Effector memory CD8-positive, alpha-beta T cell (primary cell): ENCODE measurements around the gene FAM151A.

Experiments
- ATAC-seq: fragments of 150-1000 bp; cut with Tn5 transposase; replicated peaks from 2 replicates; pipeline ENCODE4 v1.10.0; 2021; ENCODE audit warnings: mild to moderate bottlenecking, moderate library complexity
- DNase-seq, 3 experiments: peaks; one replicate each; pipeline ENCODE4 v3.0.0; 2021
- H3K27ac Mint-ChIP-seq, 2 donors: one replicate each; pipeline ENCODE4 v1.8.0; 2022; ENCODE audit warnings: mild to moderate bottlenecking in 2 of 2, mixed read lengths in 2 of 2, moderate library complexity in 2 of 2
- H3K27me3 Mint-ChIP-seq, 2 donors: one replicate each; pipeline ENCODE4 v1.8.0; 2022; ENCODE audit warnings: mixed read lengths in 2 of 2
- H3K36me3 Mint-ChIP-seq: one replicate; pipeline ENCODE4 v1.8.0; 2022; ENCODE audit warnings: mild to moderate bottlenecking, moderate library complexity, mixed read lengths; ENCODE audit not compliant: insufficient read depth
- H3K4me1 Mint-ChIP-seq, 2 donors: one replicate each; pipeline ENCODE4 v1.8.0; 2022; ENCODE audit warnings: low read depth in 2 of 2, mixed read lengths in 2 of 2
- H3K4me3 Mint-ChIP-seq, 2 donors: one replicate each; pipeline ENCODE4 v1.8.0; 2022; ENCODE audit warnings: mild to moderate bottlenecking in 2 of 2, mixed read lengths in 2 of 2, moderate library complexity in 2 of 2
- H3K9me3 Mint-ChIP-seq, 2 donors: one replicate each; pipeline ENCODE4 v1.8.0; 2022; ENCODE audit warnings: mixed read lengths in 2 of 2

The FAM151A gene

GRCh38 chr1:54572542-54572850 lies 50.8 kb downstream of the FAM151A start:
- Mint-ChIP-seq H3K36me3 (no peaks in the 10 kb centered on the region), H3K27ac (no peak overlapping the region), H3K9me3 (no peaks in the 10 kb centered on the region), H3K4me3 (no peak overlapping the region), H3K27me3 (peaks cover 6 to 21% of the 10 kb centered on the region in 2 donors), H3K4me1 (peaks cover 2 to 3% of the 10 kb centered on the region in 2 donors)
- ATAC-seq (no peak), DNase-seq (no peak)

GRCh38 chr1:54571803-54572541 lies 51.4 kb downstream of the FAM151A start:
- ATAC-seq: no peak
- H3K27ac Mint-ChIP-seq: no peak overlapping the region
- H3K36me3 Mint-ChIP-seq: no peaks in the 10 kb centered on the region
- peaks cover 2 to 3% of the 10 kb centered on the region in 2 donors for H3K4me1 Mint-ChIP-seq
- H3K27me3 Mint-ChIP-seq: peaks cover 6 to 21% of the 10 kb centered on the region in 2 donors
- no peaks in the 10 kb centered on the region for H3K9me3 Mint-ChIP-seq
- DNase-seq: no peak
- no peak overlapping the region for H3K4me3 Mint-ChIP-seq

DNA sequence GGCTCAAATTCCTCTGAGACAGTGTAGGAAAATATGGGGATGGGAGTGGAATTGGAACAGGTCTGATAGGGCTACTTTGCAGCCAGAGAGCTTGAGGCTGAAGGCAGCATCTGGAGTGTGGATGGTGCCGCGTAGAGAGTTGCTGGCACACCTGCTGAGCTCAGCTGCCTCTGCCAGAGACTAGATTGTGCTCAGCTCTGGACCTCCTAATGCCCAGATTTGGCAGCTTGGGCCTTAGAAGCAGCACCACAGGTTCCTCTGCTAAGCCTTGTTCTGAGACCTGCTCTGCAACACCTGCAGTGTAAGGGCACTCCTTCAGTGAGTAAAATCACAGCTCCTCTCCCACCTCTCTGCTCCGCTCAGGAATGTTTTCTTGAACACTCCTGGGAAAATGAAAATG lies 52.0 kb downstream of the FAM151A start:
- no peaks in the 10 kb centered on the region for H3K36me3 Mint-ChIP-seq
- H3K4me1 Mint-ChIP-seq: peaks cover 2 to 3% of the 10 kb centered on the region in 2 donors
- no peaks in the 10 kb centered on the region for H3K9me3 Mint-ChIP-seq
- H3K27ac Mint-ChIP-seq: no peak overlapping the region
- peaks cover 6 to 21% of the 10 kb centered on the region in 2 donors for H3K27me3 Mint-ChIP-seq
- ATAC-seq (no peak), DNase-seq (no peak)
- H3K4me3 Mint-ChIP-seq: no peak overlapping the region

GRCh38 chr1:54570161-54570560 lies 53.2 kb downstream of the FAM151A start:
- Mint-ChIP-seq H3K27ac (no peak overlapping the region), H3K4me3 (no peak overlapping the region), H3K4me1 (peaks cover 2 to 3% of the 10 kb centered on the region in 2 donors), H3K36me3 (no peaks in the 10 kb centered on the region), H3K9me3 (no peaks in the 10 kb centered on the region), H3K27me3 (peaks cover 6 to 20% of the 10 kb centered on the region in 2 donors)
- ATAC-seq (no peak), DNase-seq (no peak)

GRCh38 chr1:54569339-54569738 lies 54.0 kb downstream of the FAM151A start:
- no peak for ATAC-seq
- Mint-ChIP-seq H3K27ac (no peak overlapping the region), H3K4me3 (no peak overlapping the region)

GRCh38 chr1:54567961-54568360 lies 55.4 kb downstream of the FAM151A start:
- no peaks in the 10 kb centered on the region for H3K36me3 Mint-ChIP-seq
- H3K4me1 Mint-ChIP-seq: peaks cover 2 to 3% of the 10 kb centered on the region in 2 donors
- ATAC-seq (no peak), DNase-seq (no peak)
- H3K27me3 Mint-ChIP-seq: peaks cover 0 to 7% of the 10 kb centered on the region in 2 donors
- no peak overlapping the region for H3K4me3 Mint-ChIP-seq
- no peaks in the 10 kb centered on the region for H3K9me3 Mint-ChIP-seq
- no peak overlapping the region for H3K27ac Mint-ChIP-seq

More at GRCh38 chr1:54569339-54569738, 54.0 kb downstream of the FAM151A start:
- Mint-ChIP-seq H3K9me3 (no peaks in the 10 kb centered on the region), H3K36me3 (no peaks in the 10 kb centered on the region), H3K27me3 (peaks cover 0 to 11% of the 10 kb centered on the region in 2 donors), H3K4me1 (peaks cover 2 to 3% of the 10 kb centered on the region in 2 donors)
- DNase-seq: no peak

DNA sequence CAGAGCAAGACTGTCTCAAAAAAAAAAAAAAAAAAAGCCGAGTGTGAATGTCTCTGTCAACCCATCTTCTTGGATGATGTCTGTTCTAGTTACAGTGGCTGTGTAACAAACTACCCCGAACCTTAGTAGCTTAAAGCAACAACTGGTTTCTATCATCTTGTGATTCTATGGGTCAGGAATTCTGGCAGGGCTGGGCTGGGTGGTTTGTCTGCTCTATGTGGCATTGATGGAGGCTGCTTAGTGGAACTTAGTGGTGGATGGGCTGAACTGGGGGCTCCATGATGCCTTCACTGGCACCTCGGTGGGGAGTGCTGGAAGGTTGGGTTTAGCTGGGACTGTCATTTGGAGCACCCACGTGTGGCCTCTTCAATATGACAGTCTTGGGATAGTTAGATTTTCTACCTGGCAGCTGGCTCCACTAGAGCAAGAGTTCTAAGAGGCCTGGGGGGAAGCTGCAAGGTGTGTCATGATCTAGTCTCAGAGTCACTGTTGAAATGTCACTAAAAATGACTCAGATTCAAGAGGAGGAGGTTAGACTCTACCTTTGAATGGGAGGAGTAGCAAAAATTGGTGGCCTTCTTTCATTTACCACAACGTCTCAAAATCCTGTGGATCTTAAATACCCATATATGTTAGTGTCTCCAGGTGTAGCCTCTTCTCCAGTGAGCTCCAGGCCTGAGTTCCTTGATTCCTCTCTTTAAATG lies 56.7 kb downstream of the FAM151A start:
- Mint-ChIP-seq H3K4me3 (no peak overlapping the region), H3K27me3 (no peaks in the 10 kb centered on the region), H3K4me1 (no peaks in the 10 kb centered on the region), H3K27ac (peak overlapping the region in 1 of 2 donors; percentile 47), H3K9me3 (no peaks in the 10 kb centered on the region), H3K36me3 (no peaks in the 10 kb centered on the region)
- ATAC-seq: no peak
- no peak for DNase-seq

DNA sequence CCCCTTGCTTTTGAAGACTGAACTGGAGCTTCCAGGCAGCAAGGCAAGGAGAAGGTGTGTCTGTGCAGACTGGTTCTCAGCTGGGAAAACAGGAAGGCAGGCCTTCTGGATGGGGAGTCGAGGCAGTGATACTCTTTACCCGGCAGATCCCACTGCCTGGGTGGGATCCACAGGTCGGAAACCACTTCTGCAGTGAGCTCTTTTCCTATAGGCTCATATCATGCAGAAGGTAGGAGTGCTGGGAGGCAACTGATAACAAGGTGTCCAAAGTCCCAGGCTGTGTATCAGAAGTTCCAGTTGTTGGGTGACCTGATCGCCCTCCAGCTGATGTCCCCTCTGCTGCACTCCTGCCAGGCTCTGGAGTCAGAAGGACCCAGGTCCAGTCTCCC lies 58.2 kb downstream of the FAM151A start:
- Mint-ChIP-seq H3K36me3 (no peaks in the 10 kb centered on the region), H3K27ac (peak overlapping the region in 1 of 2 donors; percentile 9), H3K9me3 (no peaks in the 10 kb centered on the region), H3K27me3 (no peaks in the 10 kb centered on the region), H3K4me3 (no peak overlapping the region), H3K4me1 (no peaks in the 10 kb centered on the region)
- no peak for ATAC-seq
- DNase-seq: no peak

DNA sequence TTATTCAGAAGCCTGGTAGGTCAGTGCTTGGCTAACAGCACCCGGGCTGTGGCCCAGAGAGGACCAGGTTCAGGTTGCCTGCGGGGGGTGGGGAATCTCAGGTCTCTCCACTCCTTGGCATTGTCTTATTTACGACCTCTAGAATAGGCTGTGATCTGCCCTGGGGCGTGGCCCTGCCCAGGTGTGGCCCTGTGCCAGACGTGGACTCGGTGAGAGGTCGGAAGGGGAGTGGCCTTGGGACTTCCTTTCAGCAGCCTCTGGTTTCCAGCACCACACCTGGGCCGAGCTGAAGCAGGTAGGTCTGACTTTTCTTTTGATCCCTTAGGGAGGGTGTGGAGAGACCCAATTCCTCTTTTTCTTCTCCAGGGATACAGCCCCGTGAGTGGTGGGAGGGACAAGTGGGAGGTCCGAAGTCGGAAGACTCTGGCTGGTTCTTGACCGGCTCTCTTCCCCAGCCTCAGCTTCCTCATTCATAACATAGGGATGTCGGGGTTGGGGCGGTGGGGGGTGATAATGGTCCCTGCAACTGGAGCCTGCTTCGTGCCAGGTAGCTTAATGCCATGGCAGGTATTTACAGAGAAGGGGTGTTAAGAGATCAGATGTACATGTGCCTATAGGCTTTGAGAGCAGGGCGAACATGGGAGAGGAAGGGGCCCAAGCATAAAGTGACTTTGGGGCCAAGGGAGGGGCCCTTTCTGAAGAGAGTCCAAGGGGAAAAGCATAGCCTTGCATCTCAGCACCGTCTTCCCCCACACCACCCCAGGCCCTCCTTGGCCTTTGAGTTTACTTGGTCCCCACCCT lies 58.8 kb downstream of the FAM151A start:
- Mint-ChIP-seq H3K36me3 (no peaks in the 10 kb centered on the region), H3K27me3 (no peaks in the 10 kb centered on the region), H3K4me3 (no peak overlapping the region), H3K9me3 (no peaks in the 10 kb centered on the region), H3K4me1 (no peaks in the 10 kb centered on the region), H3K27ac (peak overlapping the region in 1 of 2 donors; percentile 9)
- ATAC-seq (no peak), DNase-seq (no peak)

DNA sequence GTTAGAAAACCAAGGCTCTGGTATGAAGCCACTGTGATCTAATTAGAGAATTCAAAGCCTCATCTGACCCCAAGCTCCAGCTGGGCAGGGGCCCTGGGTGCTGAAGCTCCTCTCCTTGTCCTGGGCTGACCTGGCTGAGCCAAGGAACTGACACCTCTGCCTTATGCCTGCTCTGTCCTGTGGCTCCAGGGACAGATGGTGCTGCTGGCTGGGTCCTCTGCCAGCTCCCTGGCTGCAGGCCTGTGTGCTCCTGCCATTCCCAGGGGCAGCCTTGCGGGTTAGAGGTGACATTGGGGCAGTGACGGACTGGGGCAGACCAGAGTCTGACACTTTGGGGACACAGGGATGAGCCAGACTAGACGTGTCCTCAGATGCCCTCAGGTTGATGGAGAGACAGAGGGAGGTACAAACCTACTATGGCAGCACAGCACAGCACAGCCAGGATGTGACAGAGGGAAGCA lies 63.5 kb downstream of the FAM151A start:
- Mint-ChIP-seq H3K4me1 (no peaks in the 10 kb centered on the region), H3K4me3 (no peak overlapping the region), H3K27ac (no peak overlapping the region), H3K27me3 (peaks cover 6 to 9% of the 10 kb centered on the region in 2 donors), H3K36me3 (no peaks in the 10 kb centered on the region), H3K9me3 (no peaks in the 10 kb centered on the region)
- ATAC-seq: no peak
- no peak for DNase-seq
